Thyroid gland (tissue), 4 donors: ENCODE measurements around the gene CCDC89.

Experiments used
- CTCF ChIP-seq, 6 experiments: fragments of 200-600 bp in 3 of 6; fragments of 450-650 bp in 3 of 6; sonication (generic) in 3 of 6; IDR thresholded peaks; one replicate each; pipeline ENCODE4 v1.5.1; 2016 to 2019; ENCODE audit warnings: antibody characterized with exemption in 6 of 6, mild to moderate bottlenecking in 2 of 6, inconsistent platforms in 1 of 6, moderate library complexity in 1 of 6
- POLR2A ChIP-seq, 2 donors: fragments of 450-650 bp; IDR thresholded peaks; one replicate each; pipeline ENCODE4 v1.6.1; 2017; ENCODE audit warnings: antibody characterized with exemption in 2 of 2, mild to moderate bottlenecking in 2 of 2, moderate library complexity in 1 of 2

DNA sequence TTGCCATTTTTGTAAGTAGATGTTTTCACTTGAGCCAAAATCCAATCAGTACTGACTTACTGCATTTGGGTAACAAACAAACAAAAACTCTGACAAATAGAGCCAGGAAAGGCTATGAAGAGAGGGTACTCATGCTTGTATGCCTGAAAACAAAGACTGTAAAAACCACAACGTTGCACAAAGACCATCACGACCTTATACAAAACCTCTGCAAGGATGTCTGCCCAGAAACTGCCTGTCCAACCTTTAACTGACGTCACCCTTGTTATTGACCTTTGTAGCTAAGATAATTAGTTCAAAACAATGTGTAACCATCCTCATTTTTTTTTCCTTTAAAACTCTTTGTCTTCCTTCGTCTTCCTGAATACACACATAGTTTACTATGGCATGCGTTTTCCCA lies 20.3 kb downstream of the CCDC89 start:
- TF ChIP-seq CTCF (IDR thresholded peaks at IDR 0.05) = no peak
- TF ChIP-seq POLR2A (IDR thresholded peaks at IDR 0.05) = no peak
